Skeletal muscle satellite cell (primary cell): Measurements from ENCODE around the gene RPF1.

Source experiments
- H3K27me3 ChIP-seq: 2 replicates; pipeline ENCODE4 v1.7.0; 2013; ENCODE audit warnings: low read length; ENCODE audit not compliant: control insufficient read depth, insufficient read depth
- H3K36me3 ChIP-seq: 2 replicates; pipeline ENCODE4 v1.7.0; 2013; ENCODE audit warnings: mild to moderate bottlenecking, control low read depth, low read length; ENCODE audit not compliant: insufficient read depth
- H3K4me1 ChIP-seq: 2 replicates; pipeline ENCODE4 v1.7.0; 2013; ENCODE audit warnings: low read length; ENCODE audit not compliant: control insufficient read depth, insufficient read depth
- H3K4me2 ChIP-seq: 2 replicates; pipeline ENCODE4 v1.7.0; 2013; ENCODE audit warnings: mild to moderate bottlenecking, low read length
- H3K4me3 ChIP-seq: 2 replicates; pipeline ENCODE4 v1.7.0; 2013; ENCODE audit warnings: low read length
- H3K9ac ChIP-seq: 2 replicates; pipeline ENCODE4 v1.7.0; 2013; ENCODE audit warnings: mild to moderate bottlenecking, low read depth, low read length, moderate library complexity
- H3K9me3 ChIP-seq: replicated peaks from 2 replicates; pipeline ENCODE4 v1.7.0; 2013; ENCODE audit warnings: mild to moderate bottlenecking, control low read depth, low read length

The RPF1 gene

GRCh38 chr1:84450910-84451309 is 28.2 kb upstream of the RPF1 start:
- H3K4me1 ChIP-seq, result no peaks in the 10 kb centered on the region
- H3K9me3 ChIP-seq, result no peaks in the 10 kb centered on the region
- no peak overlapping the region for H3K9ac ChIP-seq
- no peak overlapping the region for H3K4me3 ChIP-seq
- no peaks in the 10 kb centered on the region for H3K36me3 ChIP-seq
- H3K4me2 ChIP-seq, result no peak overlapping the region
- H3K27me3 ChIP-seq, result peaks cover 12% of the 10 kb centered on the region

GRCh38 chr1:84452436-84452835 is 26.6 kb upstream of the RPF1 start:
- Histone ChIP-seq H3K4me1 (no peaks in the 10 kb centered on the region), H3K27me3 (peaks cover 28% of the 10 kb centered on the region), H3K9ac (no peak overlapping the region), H3K9me3 (no peaks in the 10 kb centered on the region), H3K4me2 (no peak overlapping the region), H3K36me3 (no peaks in the 10 kb centered on the region), H3K4me3 (no peak overlapping the region)

- Histone ChIP-seq H3K4me2 (no peak overlapping the region), H3K4me1 (no peaks in the 10 kb centered on the region), H3K9me3 (no peaks in the 10 kb centered on the region), H3K36me3 (no peaks in the 10 kb centered on the region), H3K4me3 (no peak overlapping the region), H3K9ac (no peak overlapping the region), H3K27me3 (peaks cover 27% of the 10 kb centered on the region)
Measured at GRCh38 chr1:84462118-84462517, 16.9 kb upstream of the RPF1 start.

GRCh38 chr1:84467298-84467697 is 11.8 kb upstream of the RPF1 start:
- no peak overlapping the region for H3K9ac ChIP-seq
- H3K4me2 ChIP-seq, result no peak overlapping the region
- no peaks in the 10 kb centered on the region for H3K9me3 ChIP-seq
- H3K4me3 ChIP-seq, result no peak overlapping the region
- peaks cover 9% of the 10 kb centered on the region for H3K27me3 ChIP-seq
- H3K36me3 ChIP-seq, result no peaks in the 10 kb centered on the region
- H3K4me1 ChIP-seq, result no peaks in the 10 kb centered on the region

- Histone ChIP-seq H3K9me3 (no peaks in the 10 kb centered on the region), H3K9ac (no peak overlapping the region), H3K27me3 (peaks cover 2% of the 10 kb centered on the region), H3K4me1 (peaks cover 11% of the 10 kb centered on the region), H3K36me3 (no peaks in the 10 kb centered on the region), H3K4me3 (no peak overlapping the region), H3K4me2 (no peak overlapping the region)
Measured at GRCh38 chr1:84476225-84476624, 2.8 kb upstream of the RPF1 start.

- Histone ChIP-seq H3K36me3 (peaks cover 11% of the 10 kb centered on the region), H3K9ac (peak overlapping the region; percentile 97), H3K27me3 (no peaks in the 10 kb centered on the region), H3K4me2 (peak overlapping the region; percentile 92), H3K9me3 (no peaks in the 10 kb centered on the region), H3K4me1 (peaks cover 12% of the 10 kb centered on the region), H3K4me3 (peak overlapping the region; percentile 89)
Measured at GRCh38 chr1:84479998-84480397, 932 bp downstream of the RPF1 start.

- Histone ChIP-seq H3K4me2 (peak overlapping the region; percentile 92), H3K27me3 (no peaks in the 10 kb centered on the region), H3K4me3 (peak overlapping the region; percentile 89), H3K9ac (peak overlapping the region; percentile 97), H3K9me3 (no peaks in the 10 kb centered on the region), H3K36me3 (peaks cover 15% of the 10 kb centered on the region), H3K4me1 (peaks cover 12% of the 10 kb centered on the region)
Measured at GRCh38 chr1:84480650-84481049, 1.6 kb downstream of the RPF1 start.

- peaks cover 19% of the 10 kb centered on the region for H3K36me3 ChIP-seq
- H3K27me3 ChIP-seq, result no peaks in the 10 kb centered on the region
- H3K9ac ChIP-seq, result peak overlapping the region; percentile 97
- no peak overlapping the region for H3K4me3 ChIP-seq
- H3K4me1 ChIP-seq, result peaks cover 12% of the 10 kb centered on the region
- H3K4me2 ChIP-seq, result peak overlapping the region; percentile 92
- no peaks in the 10 kb centered on the region for H3K9me3 ChIP-seq
Measured at GRCh38 chr1:84481317-84481716, 2.3 kb downstream of the RPF1 start.

GRCh38 chr1:84488107-84488506 is 9.0 kb downstream of the RPF1 start:
- Histone ChIP-seq H3K4me2 (no peak overlapping the region), H3K4me3 (no peak overlapping the region), H3K4me1 (no peaks in the 10 kb centered on the region), H3K9ac (no peak overlapping the region), H3K36me3 (peaks cover 47% of the 10 kb centered on the region), H3K27me3 (no peaks in the 10 kb centered on the region), H3K9me3 (no peaks in the 10 kb centered on the region)

- H3K36me3 ChIP-seq, result peaks cover 47% of the 10 kb centered on the region
- no peaks in the 10 kb centered on the region for H3K9me3 ChIP-seq
- H3K4me3 ChIP-seq, result no peak overlapping the region
- no peaks in the 10 kb centered on the region for H3K27me3 ChIP-seq
- no peaks in the 10 kb centered on the region for H3K4me1 ChIP-seq
- H3K4me2 ChIP-seq, result no peak overlapping the region
- no peak overlapping the region for H3K9ac ChIP-seq
Measured at GRCh38 chr1:84489766-84490165, 10.7 kb downstream of the RPF1 start.

GRCh38 chr1:84492726-84493125 is 13.7 kb downstream of the RPF1 start:
- Histone ChIP-seq H3K4me3 (no peak overlapping the region), H3K4me1 (no peaks in the 10 kb centered on the region), H3K4me2 (no peak overlapping the region), H3K27me3 (no peaks in the 10 kb centered on the region), H3K9ac (no peak overlapping the region), H3K36me3 (peaks cover 62% of the 10 kb centered on the region), H3K9me3 (no peaks in the 10 kb centered on the region)

GRCh38 chr1:84493747-84494146 is 14.7 kb downstream of the RPF1 start:
- no peak overlapping the region for H3K4me2 ChIP-seq
- H3K27me3 ChIP-seq, result no peaks in the 10 kb centered on the region
- no peak overlapping the region for H3K9ac ChIP-seq
- peaks cover 72% of the 10 kb centered on the region for H3K36me3 ChIP-seq
- H3K4me1 ChIP-seq, result no peaks in the 10 kb centered on the region
- no peak overlapping the region for H3K4me3 ChIP-seq
- no peaks in the 10 kb centered on the region for H3K9me3 ChIP-seq
